DND-41 (cell line): ENCODE results near the gene ADCY10.
"Not testable (repeated sequence)": the region's sequence is repeated elsewhere in the genome, so short reads cannot be mapped to it uniquely, and the experiment has no call there.

ENCODE experiments used
- CTCF ChIP-seq: IDR thresholded peaks from 2 replicates; pipeline ENCODE4 v1.5.1; 2012; ENCODE audit warnings: borderline replicate concordance, low read length, moderate library complexity, mild to moderate bottlenecking; ENCODE audit not compliant: poor library complexity, severe bottlenecking; ENCODE audit errors: extremely low read depth
- EZH2 ChIP-seq: IDR thresholded peaks from 3 replicates; pipeline ENCODE4 v1.6.1; 2012; ENCODE audit warnings: borderline replicate concordance, low read depth, mild to moderate bottlenecking, moderate library complexity, low read length, inconsistent platforms; ENCODE audit not compliant: severe bottlenecking

DNA sequence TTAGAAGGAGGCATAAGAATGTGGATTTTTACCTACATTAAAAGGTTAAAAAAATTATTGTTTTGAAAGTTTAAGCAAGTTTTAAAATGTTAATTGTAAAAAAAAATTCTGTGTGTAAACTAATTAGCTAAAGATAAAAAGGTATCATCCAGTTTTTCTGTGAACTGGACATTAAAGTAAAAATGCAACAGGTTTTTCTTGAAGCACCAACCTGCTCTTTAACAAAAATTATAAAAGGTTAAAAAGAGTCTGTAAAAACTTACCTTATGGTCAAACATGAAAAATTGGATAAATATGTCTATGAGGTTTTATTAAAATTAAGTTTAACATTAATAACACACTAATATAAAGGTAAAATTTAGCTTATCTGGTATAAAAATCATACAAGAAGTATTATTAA, 48.7 kb downstream of the ADCY10 start:
- not testable (repeated sequence) for TF ChIP-seq CTCF, EZH2
